Measurements from ENCODE around the gene MACROD1. TPM values are rescaled to one million over a fixed set of nuclear protein-coding genes. Genes with fewer than 3 reads are reported as not detected.

Gene MACROD1
- polyA plus RNA-seq, 1 donor (not counting 4 experiments of a cell fraction or from before 2014, with no cell fraction given) = 4.6 TPM

GRCh38 chr11:64031001-64031400 is 134.9 kb downstream of the MACROD1 start:
- H3K27ac ChIP-seq (ENCODE audit: control insufficient read depth, insufficient read depth, low read length) = no peak overlapping the region
- no peak overlapping the region for H3K4me2 ChIP-seq (ENCODE audit: control insufficient read depth, extremely low read depth, insufficient read depth, low read depth, low read length)
- H3K9ac ChIP-seq (ENCODE audit: control insufficient read depth, extremely low read depth, insufficient read depth, low read length) = no peak overlapping the region
- no peaks in the 10 kb centered on the region for H3K9me3 ChIP-seq (ENCODE audit: control insufficient read depth, low read depth, low read length)
- DNase-seq (ENCODE audit: low read depth, low spot score) (no peak), FAIRE-seq (no peak)
- peaks cover 51% of the 10 kb centered on the region for H3K27me3 ChIP-seq (ENCODE audit: control insufficient read depth, extremely low read depth, insufficient read depth, low read length)
- H3K9me1 ChIP-seq (ENCODE audit: control insufficient read depth, extremely low read depth, insufficient read depth, low read length) = no peaks in the 10 kb centered on the region
- no peaks in the 10 kb centered on the region for H3K79me2 ChIP-seq (ENCODE audit: control insufficient read depth, insufficient read depth, low read length)
- no peaks in the 10 kb centered on the region for H3K4me1 ChIP-seq (ENCODE audit: control insufficient read depth, extremely low read depth, insufficient read depth, low read length)
- dilution Hi-C loops (cut with MboI; ENCODE audit: extremely low pct_ligation_motif_present, low sequenced_read_pairs) = no loop called here
- no peaks in the 10 kb centered on the region for H3K36me3 ChIP-seq (ENCODE audit: control insufficient read depth in 2 of 2, extremely low read depth in 1 of 2, insufficient read depth in 2 of 2, low read length in 2 of 2)
- TF ChIP-seq CTCF (optimal IDR thresholded peaks at IDR 0.05 in 1 of 3, IDR thresholded peaks at IDR 0.05 in 1 of 3, conservative IDR thresholded peaks at IDR 0.05 in 1 of 3; ENCODE audit: extremely low read depth in 1 of 3, insufficient read depth in 2 of 3, low read length in 3 of 3) (no peak), EZH2 (IDR thresholded peaks at IDR 0.05; ENCODE audit: low read length) (no peak)
- H2AFZ ChIP-seq (ENCODE audit: control insufficient read depth, low read length) = no peak overlapping the region
- peaks cover 3% of the 10 kb centered on the region for H4K20me1 ChIP-seq (ENCODE audit: control insufficient read depth, extremely low read depth, insufficient read depth, low read length)
- no peak overlapping the region for H3K4me3 ChIP-seq (ENCODE audit: control insufficient read depth in 2 of 3, extremely low read depth in 1 of 3, insufficient read depth in 2 of 3, low read depth in 1 of 3, low read length in 3 of 3)

DNA sequence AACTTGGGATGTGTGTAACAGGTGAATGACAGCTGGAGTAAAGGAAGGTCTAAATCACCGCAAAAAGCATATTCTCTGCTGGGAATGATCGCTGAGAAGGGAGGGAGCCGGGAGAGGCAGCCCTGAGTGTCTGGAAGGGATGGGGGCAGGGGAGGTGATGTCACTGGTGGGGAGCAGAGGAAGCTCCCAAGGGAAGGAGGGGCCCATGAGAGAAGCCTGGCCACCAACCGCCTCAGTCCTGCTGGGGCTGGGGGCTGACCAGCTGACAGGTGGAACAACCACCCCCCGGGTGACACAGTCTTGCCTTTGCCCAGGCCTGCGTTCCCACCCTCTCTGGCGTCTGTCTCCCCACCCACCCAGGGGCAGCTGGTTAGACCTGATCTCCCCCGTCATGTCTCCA is 136.1 kb downstream of the MACROD1 start:
- Histone ChIP-seq H4K20me1 (ENCODE audit: control insufficient read depth, extremely low read depth, insufficient read depth, low read length) (peaks cover 3% of the 10 kb centered on the region), H3K4me3 (ENCODE audit: control insufficient read depth in 2 of 3, extremely low read depth in 1 of 3, insufficient read depth in 2 of 3, low read depth in 1 of 3, low read length in 3 of 3) (no peak overlapping the region), H3K36me3 (ENCODE audit: control insufficient read depth in 2 of 2, extremely low read depth in 1 of 2, insufficient read depth in 2 of 2, low read length in 2 of 2) (no peaks in the 10 kb centered on the region), H3K27ac (ENCODE audit: control insufficient read depth, insufficient read depth, low read length) (no peak overlapping the region), H3K9me1 (ENCODE audit: control insufficient read depth, extremely low read depth, insufficient read depth, low read length) (no peaks in the 10 kb centered on the region), H3K27me3 (ENCODE audit: control insufficient read depth, extremely low read depth, insufficient read depth, low read length) (peaks cover 43% of the 10 kb centered on the region), H3K4me1 (ENCODE audit: control insufficient read depth, extremely low read depth, insufficient read depth, low read length) (no peaks in the 10 kb centered on the region), H2AFZ (ENCODE audit: control insufficient read depth, low read length) (no peak overlapping the region), H3K9ac (ENCODE audit: control insufficient read depth, extremely low read depth, insufficient read depth, low read length) (no peak overlapping the region), H3K9me3 (ENCODE audit: control insufficient read depth, low read depth, low read length) (no peaks in the 10 kb centered on the region), H3K79me2 (ENCODE audit: control insufficient read depth, insufficient read depth, low read length) (no peaks in the 10 kb centered on the region), H3K4me2 (ENCODE audit: control insufficient read depth, extremely low read depth, insufficient read depth, low read depth, low read length) (no peak overlapping the region)
- FAIRE-seq (no peak), DNase-seq (ENCODE audit: low read depth, low spot score) (no peak)
- TF ChIP-seq EZH2 (IDR thresholded peaks at IDR 0.05; ENCODE audit: low read length) (no peak), CTCF (optimal IDR thresholded peaks at IDR 0.05 in 1 of 3, IDR thresholded peaks at IDR 0.05 in 1 of 3, conservative IDR thresholded peaks at IDR 0.05 in 1 of 3; ENCODE audit: extremely low read depth in 1 of 3, insufficient read depth in 2 of 3, low read length in 3 of 3) (no peak)
- dilution Hi-C loops (cut with MboI; ENCODE audit: extremely low pct_ligation_motif_present, low sequenced_read_pairs) = no loop called here

Data from keratinocyte (primary cell).